Left lung (tissue), 10 donors: ENCODE measurements around the gene PDHX. TPM values are rescaled to one million over a fixed set of nuclear protein-coding genes. Genes with fewer than 3 reads are reported as not detected.

Experiments used
- ATAC-seq: fragments of 200-7000 bp; cut with Tn5 transposase; one replicate; pipeline ENCODE4 v1.9.1; 2020; ENCODE audit warnings: moderate library complexity
- DNase-seq, 4 donors: peaks; one replicate each; pipeline ENCODE4 v3.0.0-alpha.2; 2013 to 2020
- H3K27ac ChIP-seq, 2 donors: fragments of 200-600 bp; sonication (generic) in 1 of 2; one replicate each; pipeline versions ENCODE4 v1.5.0 to v1.8.0; 2020 to 2021
- H3K27me3 ChIP-seq, 2 donors: fragments of 200-600 bp; sonication (generic) in 1 of 2; one replicate each; pipeline versions ENCODE4 v1.5.0 to v1.8.0; 2020 to 2021
- H3K36me3 ChIP-seq, 2 donors: fragments of 200-600 bp; sonication (generic) in 1 of 2; one replicate each; pipeline versions ENCODE4 v1.5.0 to v1.8.0; 2020 to 2021
- H3K4me1 ChIP-seq, 2 donors: fragments of 200-600 bp; one replicate each; pipeline ENCODE4 v1.8.0; 2021
- H3K4me3 ChIP-seq, 2 donors: fragments of 200-600 bp; sonication (generic) in 1 of 2; one replicate each; pipeline versions ENCODE4 v1.5.0 to v1.8.0; 2020 to 2021; ENCODE audit warnings: mild to moderate bottlenecking in 1 of 2
- H3K9me3 ChIP-seq, 2 donors: fragments of 200-600 bp; sonication (generic) in 1 of 2; one replicate each; pipeline versions ENCODE4 v1.5.0 to v1.8.0; 2020 to 2021
- intact Hi-C, 2 donors: fragments of 100-400 bp; cut with DNase I; formaldehyde crosslinking; loops; one replicate each; pipeline versions ENCODE4 v1.11.2 to v1.14.2; 2022
- polyA plus RNA-seq, 6 donors: library from polyadenylated mRNA; unstranded; fragments of 120-200 nt; gene quantifications; one replicate each; pipeline ENCODE4 v1.2.1, GENCODE V29; 2013; ENCODE audit not compliant: insufficient read length in 6 of 6
- total RNA-seq, 2 donors: library from RNA; stranded (reverse); fragmentation: NEBNext Ultra II Directional; extraction: Animal tissue kit (Norgen Biotek cat#: 25700); gene quantifications; one replicate each; pipeline ENCODE4 v1.2.1, GENCODE V29; 2021
- TF ChIP-seq, protein P1 (sequence below), 2 donors: fragments of 200-600 bp; sonication (generic) in 1 of 2; IDR thresholded peaks; one replicate each; pipeline versions ENCODE4 v1.5.0 to v1.8.0; 2021; ENCODE audit warnings: antibody characterized with exemption in 2 of 2
- donor health status: DM: no; HTN: yes; CAD: no.
- donor health status: DM: no; HTN: no; CAD: no.

The PDHX gene
- total and polyA plus RNA-seq, 8 donors, result 31.8 to 41.7 (median 35.0) TPM

DNA sequence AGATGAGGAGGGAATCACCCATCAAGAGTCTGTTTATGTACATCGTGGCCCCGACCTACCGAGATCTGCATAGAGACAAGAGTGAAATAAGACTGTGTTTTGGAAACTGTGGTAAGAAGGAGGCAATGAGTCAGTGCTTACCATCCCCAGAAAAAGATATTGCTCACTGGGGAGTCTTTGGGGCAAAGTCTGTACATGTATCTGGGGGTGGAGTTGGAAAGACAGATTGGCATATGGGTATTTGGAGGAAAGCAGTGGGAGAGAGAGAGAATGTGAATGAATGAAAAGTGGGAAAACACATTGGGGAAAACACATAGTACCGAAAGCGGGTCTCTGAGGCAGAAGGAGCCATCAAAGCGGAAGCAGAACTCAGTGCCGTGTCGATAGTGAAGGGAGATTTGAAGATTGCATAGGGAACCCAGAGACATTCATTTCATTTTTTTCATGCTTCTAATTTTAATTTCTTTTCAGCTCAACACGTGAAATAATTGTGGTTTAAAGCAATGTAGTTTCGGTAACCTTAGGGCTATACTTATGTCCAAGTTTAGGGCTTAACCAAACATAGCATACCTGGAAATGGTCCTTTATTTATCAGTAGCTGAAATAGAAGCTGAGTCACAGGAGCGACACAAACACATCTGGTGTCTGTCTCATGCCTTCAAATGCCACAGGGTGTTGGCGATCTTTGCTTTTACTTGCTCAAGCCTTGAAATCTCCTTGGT, 124.0 kb downstream of the PDHX start:
- Histone ChIP-seq H3K36me3 (no peaks in the 10 kb centered on the region), H3K4me1 (peaks cover 9 to 64% of the 10 kb centered on the region in 2 donors), H3K27ac (peak overlapping the region in 1 of 2 donors; percentile 59), H3K9me3 (no peaks in the 10 kb centered on the region), H3K27me3 (no peaks in the 10 kb centered on the region), H3K4me3 (no peak overlapping the region)
- ATAC-seq, result peak; percentile 10
- DNase-seq, result no peak
- TF ChIP-seq, protein P1, sequence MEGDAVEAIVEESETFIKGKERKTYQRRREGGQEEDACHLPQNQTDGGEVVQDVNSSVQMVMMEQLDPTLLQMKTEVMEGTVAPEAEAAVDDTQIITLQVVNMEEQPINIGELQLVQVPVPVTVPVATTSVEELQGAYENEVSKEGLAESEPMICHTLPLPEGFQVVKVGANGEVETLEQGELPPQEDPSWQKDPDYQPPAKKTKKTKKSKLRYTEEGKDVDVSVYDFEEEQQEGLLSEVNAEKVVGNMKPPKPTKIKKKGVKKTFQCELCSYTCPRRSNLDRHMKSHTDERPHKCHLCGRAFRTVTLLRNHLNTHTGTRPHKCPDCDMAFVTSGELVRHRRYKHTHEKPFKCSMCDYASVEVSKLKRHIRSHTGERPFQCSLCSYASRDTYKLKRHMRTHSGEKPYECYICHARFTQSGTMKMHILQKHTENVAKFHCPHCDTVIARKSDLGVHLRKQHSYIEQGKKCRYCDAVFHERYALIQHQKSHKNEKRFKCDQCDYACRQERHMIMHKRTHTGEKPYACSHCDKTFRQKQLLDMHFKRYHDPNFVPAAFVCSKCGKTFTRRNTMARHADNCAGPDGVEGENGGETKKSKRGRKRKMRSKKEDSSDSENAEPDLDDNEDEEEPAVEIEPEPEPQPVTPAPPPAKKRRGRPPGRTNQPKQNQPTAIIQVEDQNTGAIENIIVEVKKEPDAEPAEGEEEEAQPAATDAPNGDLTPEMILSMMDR (IDR thresholded peaks at IDR 0.05), result no peak
- intact Hi-C loops, result no loop called here

DNA sequence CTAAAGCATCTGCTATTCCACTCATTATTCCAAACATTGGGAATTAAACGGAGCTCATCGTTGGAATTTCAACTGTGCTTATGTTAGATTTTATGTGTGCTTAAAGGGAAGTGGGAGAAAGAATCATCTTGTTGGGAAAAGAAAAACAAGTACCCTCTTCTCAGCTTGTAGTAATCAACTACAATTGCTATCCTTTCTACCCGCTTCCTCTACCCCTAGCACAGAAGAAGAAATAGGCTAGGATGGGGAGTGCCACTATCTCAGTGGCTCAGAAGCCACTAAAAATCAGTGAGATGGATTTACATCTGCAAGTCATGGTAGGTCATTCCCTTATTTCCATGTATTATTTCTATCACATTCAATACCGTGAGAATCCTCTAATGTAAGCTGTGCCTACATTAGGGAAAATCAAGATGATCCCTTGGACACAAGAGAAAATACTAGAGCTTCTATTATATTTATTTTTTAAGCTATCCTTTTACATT, 124.7 kb downstream of the PDHX start:
- H3K9me3 ChIP-seq, result no peaks in the 10 kb centered on the region
- TF ChIP-seq, protein P1 (IDR thresholded peaks at IDR 0.05), result no peak
- DNase-seq (no peak), ATAC-seq (no peak)
- no peaks in the 10 kb centered on the region for H3K36me3 ChIP-seq
- no peaks in the 10 kb centered on the region for H3K27me3 ChIP-seq
- peak overlapping the region in 1 of 2 donors; percentile 59 for H3K27ac ChIP-seq
- intact Hi-C loops, result no loop called here
- H3K4me3 ChIP-seq, result no peak overlapping the region
- H3K4me1 ChIP-seq, result peaks cover 12 to 63% of the 10 kb centered on the region in 2 donors

DNA sequence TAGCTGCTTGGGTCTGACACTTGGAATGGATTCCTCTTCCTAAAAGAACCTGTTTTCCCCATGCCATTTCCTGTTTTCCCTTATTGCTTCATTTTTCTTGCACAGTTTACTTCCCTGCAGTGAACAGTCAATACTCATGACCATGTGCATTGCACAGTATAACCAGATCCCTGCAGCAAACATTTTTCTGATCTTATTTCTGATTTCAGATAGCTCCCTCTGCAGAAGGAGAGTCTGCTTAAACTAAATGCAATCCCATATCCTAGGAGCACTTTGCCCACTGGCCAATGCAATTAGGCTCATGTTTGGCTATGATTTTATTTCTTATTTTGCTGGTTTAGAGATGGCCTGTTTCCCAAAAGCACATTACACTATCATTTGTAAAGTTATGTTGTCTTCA, 125.8 kb downstream of the PDHX start:
- H3K27me3 ChIP-seq, result no peaks in the 10 kb centered on the region
- ATAC-seq (no peak), DNase-seq (no peak)
- H3K27ac ChIP-seq, result no peak overlapping the region
- no peaks in the 10 kb centered on the region for H3K36me3 ChIP-seq
- H3K9me3 ChIP-seq, result no peaks in the 10 kb centered on the region
- peaks cover 13 to 60% of the 10 kb centered on the region in 2 donors for H3K4me1 ChIP-seq
- intact Hi-C loops, result no loop called here
- no peak overlapping the region for H3K4me3 ChIP-seq
- TF ChIP-seq, protein P1 (IDR thresholded peaks at IDR 0.05), result no peak

GRCh38 chr11:35042913-35043312, 126.5 kb downstream of the PDHX start:
- H3K27ac ChIP-seq, result no peak overlapping the region
- ATAC-seq (peak; percentile 9), DNase-seq (no peak)
- intact Hi-C loops, result no loop called here
- no peak overlapping the region for H3K4me3 ChIP-seq
- peaks cover 13 to 67% of the 10 kb centered on the region in 2 donors for H3K4me1 ChIP-seq
- TF ChIP-seq, protein P1 (IDR thresholded peaks at IDR 0.05), result no peak
- no peaks in the 10 kb centered on the region for H3K27me3 ChIP-seq
- no peaks in the 10 kb centered on the region for H3K9me3 ChIP-seq
- H3K36me3 ChIP-seq, result no peaks in the 10 kb centered on the region

GRCh38 chr11:35043936-35044335, 127.5 kb downstream of the PDHX start:
- Histone ChIP-seq H3K27me3 (no peaks in the 10 kb centered on the region), H3K36me3 (no peaks in the 10 kb centered on the region), H3K4me3 (no peak overlapping the region), H3K4me1 (peaks cover 13 to 77% of the 10 kb centered on the region in 2 donors), H3K27ac (no peak overlapping the region), H3K9me3 (no peaks in the 10 kb centered on the region)
- intact Hi-C loops, result no loop called here
- TF ChIP-seq, protein P1 (IDR thresholded peaks at IDR 0.05), result no peak
- peak; percentile 9 for ATAC-seq
- peak in 2 of 4 donors; percentile 57 to 74 for DNase-seq
